CD14-positive monocyte (primary cell): ENCODE results near the gene ADORA2B. TPM values are rescaled to one million over a fixed set of nuclear protein-coding genes. Genes with fewer than 3 reads are reported as not detected.
A peak's percentile ranks its signal among the peaks of the same experiment; 100 is the strongest.

Experiments
- DNase-seq, 3 donors: peaks; one replicate each; pipeline ENCODE4 v3.0.0-alpha.2; 2011 to 2022
- H2AFZ ChIP-seq: 2 replicates; pipeline ENCODE4 v1.6.0; 2012; ENCODE audit warnings: mild to moderate bottlenecking, low read depth, low read length, inconsistent platforms; ENCODE audit not compliant: insufficient read depth, poor library complexity, severe bottlenecking
- H3K27ac ChIP-seq, 2 donors: 1 replicate in 1 of 2; 2 replicates in 1 of 2; pipeline ENCODE4 v1.5.1; 2012 to 2013; ENCODE audit warnings: low read length in 2 of 2, control low read depth in 1 of 2, inconsistent platforms in 1 of 2, low read depth in 1 of 2, mild to moderate bottlenecking in 1 of 2
- H3K27me3 ChIP-seq, 2 donors: one replicate each; pipeline versions ENCODE4 v1.6.0 to v1.6.1; 2011 to 2013; ENCODE audit warnings: low read length in 2 of 2; ENCODE audit not compliant: control insufficient read depth in 2 of 2, insufficient read depth in 2 of 2
- H3K36me3 ChIP-seq, 2 donors: replicated peaks in 1 of 2; 1 replicate in 1 of 2; 2 replicates in 1 of 2; pipeline versions ENCODE4 v1.5.1 to v1.6.1; 2012 to 2013; ENCODE audit warnings: low read length in 2 of 2, control low read depth in 1 of 2, inconsistent platforms in 1 of 2, mild to moderate bottlenecking in 1 of 2; ENCODE audit not compliant: insufficient read depth in 2 of 2, control insufficient read depth in 1 of 2
- H3K4me1 ChIP-seq, 2 donors: 1 replicate in 1 of 2; 2 replicates in 1 of 2; pipeline versions ENCODE4 v1.5.1 to v1.6.1; 2012 to 2013; ENCODE audit warnings: low read length in 2 of 2, control low read depth in 1 of 2, inconsistent platforms in 1 of 2, mild to moderate bottlenecking in 1 of 2, moderate library complexity in 1 of 2; ENCODE audit not compliant: insufficient read depth in 2 of 2, control insufficient read depth in 1 of 2
- H3K4me2 ChIP-seq: replicated peaks from 2 replicates; pipeline ENCODE3; 2012; ENCODE audit warnings: low read length, moderate library complexity, mild to moderate bottlenecking; ENCODE audit not compliant: poor library complexity, severe bottlenecking; ENCODE audit errors: extremely low read depth
- H3K4me3 ChIP-seq, 3 experiments: fragments of 200-600 bp in 1 of 3; sonication (generic) in 1 of 3; replicated peaks in 1 of 3; 1 replicate in 2 of 3; 2 replicates in 1 of 3; pipeline ENCODE4 v1.5.1; 2011 to 2013; ENCODE audit warnings: low read length in 3 of 3, mild to moderate bottlenecking in 3 of 3, control low read depth in 2 of 3, low read depth in 2 of 3, inconsistent platforms in 1 of 3, moderate library complexity in 1 of 3
- H3K79me2 ChIP-seq: 2 replicates; pipeline ENCODE4 v1.6.0; 2012; ENCODE audit warnings: mild to moderate bottlenecking, control low read depth, inconsistent platforms, low read length, moderate library complexity; ENCODE audit not compliant: insufficient read depth
- H3K9ac ChIP-seq: 2 replicates; pipeline ENCODE4 v1.6.0; 2017; ENCODE audit warnings: low read length, mild to moderate bottlenecking; ENCODE audit not compliant: insufficient read depth, poor library complexity, severe bottlenecking
- H3K9me3 ChIP-seq, 2 donors: replicated peaks in 1 of 2; 1 replicate in 1 of 2; 2 replicates in 1 of 2; pipeline versions ENCODE4 v1.5.1 to v1.6.1; 2012 to 2013; ENCODE audit warnings: low read length in 2 of 2, control low read depth in 1 of 2; ENCODE audit not compliant: control insufficient read depth in 1 of 2, insufficient read depth in 1 of 2
- H4K20me1 ChIP-seq: 2 replicates; pipeline ENCODE4 v1.6.0; 2012; ENCODE audit warnings: mild to moderate bottlenecking, low read length, control low read depth, moderate library complexity; ENCODE audit not compliant: insufficient read depth
- H3K27ac Mint-ChIP-seq, 7 donors: one replicate each; pipeline ENCODE4 v1.8.0; 2020; ENCODE audit warnings: mild to moderate bottlenecking in 7 of 7, mixed read lengths in 7 of 7, moderate library complexity in 6 of 7, inconsistent platforms in 2 of 7
- H3K27me3 Mint-ChIP-seq, 3 donors: one replicate each; pipeline ENCODE4 v1.8.0; 2021 to 2022; ENCODE audit warnings: low read depth in 3 of 3, mild to moderate bottlenecking in 3 of 3, mixed read lengths in 3 of 3, moderate library complexity in 3 of 3, inconsistent platforms in 1 of 3
- H3K36me3 Mint-ChIP-seq, 2 donors: one replicate each; pipeline ENCODE4 v1.8.0; 2020; ENCODE audit warnings: mixed read lengths in 2 of 2, inconsistent platforms in 1 of 2, mild to moderate bottlenecking in 1 of 2
- H3K4me1 Mint-ChIP-seq: one replicate; pipeline ENCODE4 v1.8.0; 2020; ENCODE audit warnings: mild to moderate bottlenecking, mixed read lengths
- H3K4me3 Mint-ChIP-seq, 2 donors: one replicate each; pipeline ENCODE4 v1.8.0; 2020; ENCODE audit warnings: mild to moderate bottlenecking in 2 of 2, mixed read lengths in 2 of 2, moderate library complexity in 1 of 2
- H3K9me3 Mint-ChIP-seq, 7 donors: one replicate each; pipeline ENCODE4 v1.8.0; 2020 to 2022; ENCODE audit warnings: mixed read lengths in 7 of 7, mild to moderate bottlenecking in 6 of 7, moderate library complexity in 6 of 7, inconsistent platforms in 2 of 7
- CTCF ChIP-seq: fragments of 200-600 bp; IDR thresholded peaks from one replicate; pipeline ENCODE4 v1.8.0; 2022; ENCODE audit warnings: antibody characterized with exemption, mild to moderate bottlenecking
- WGBS: methylation state at CpG from one replicate; pipeline ENCODE4 v1.1.5; 2013; ENCODE audit warnings: missing lambda C conversion rate; ENCODE audit not compliant: insufficient coverage; 5-methylcytosine and 5-hydroxymethylcytosine counted together
- intact Hi-C, 2 donors: fragments of 100-400 bp; cut with micrococcal nuclease; formaldehyde crosslinking; loops; one replicate each; pipeline versions ENCODE4 v1.15.0 to v1.15.1; 2023
- polyA plus RNA-seq, 3 donors: library from polyadenylated mRNA; depleted of rRNA in 1 of 3; unstranded in 2 of 3; stranded (reverse) in 1 of 3; fragments of 300-500 nt in 2 of 3; fragments of >200 nt in 1 of 3; fragmentation: Illumina TruSeq in 2 of 3; gene quantifications; 1 replicate in 2 of 3; 2 replicates in 1 of 3; pipeline ENCODE4 v1.2.3, GENCODE V29; 2012 to 2021

ADORA2B gene
- polyA plus RNA-seq, 3 donors = 2.0 to 6.4 (median 4.4) TPM

GRCh38 chr17:16005636-16006035, 60.7 kb downstream of the ADORA2B start:
- peaks cover 76 to 77% of the 10 kb centered on the region in 2 donors for H3K36me3 ChIP-seq
- no peak overlapping the region for H2AFZ ChIP-seq
- Mint-ChIP-seq H3K27me3 (peaks cover 0 to under 1% (median 0%) of the 10 kb centered on the region in 3 donors), H3K27ac (peak overlapping the region in 1 of 7 donors; percentile 17), H3K4me3 (no peak overlapping the region), H3K4me1 (peaks cover 14% of the 10 kb centered on the region), H3K9me3 (peaks cover 0 to 5% (median 0%) of the 10 kb centered on the region in 7 donors), H3K36me3 (peaks cover 76 to 77% of the 10 kb centered on the region in 2 donors)
- no peak for TF ChIP-seq CTCF
- 100% methylated on average over 1 of the region's 1 CpG for WGBS
- no peak for DNase-seq
- H3K27ac ChIP-seq = peak overlapping the region in 1 of 2 donors; percentile 4
- peaks cover 11% of the 10 kb centered on the region for H4K20me1 ChIP-seq
- H3K79me2 ChIP-seq = peaks cover 18% of the 10 kb centered on the region
- peaks cover 9 to 13% of the 10 kb centered on the region in 2 donors for H3K4me1 ChIP-seq
- no peak overlapping the region for H3K4me2 ChIP-seq
- no peak overlapping the region for H3K4me3 ChIP-seq
- H3K9me3 ChIP-seq = no peaks in the 10 kb centered on the region
- intact Hi-C loops = loop anchor here in 1 of 2 donors (1.0 kb wide), 1 partner anchor 20 kb away; no protein-coding TSS in a partner anchor
- H3K27me3 ChIP-seq = no peaks in the 10 kb centered on the region
- H3K9ac ChIP-seq = no peak overlapping the region

- TF ChIP-seq CTCF = no peak
- H2AFZ ChIP-seq = no peak overlapping the region
- peaks cover 73 to 79% of the 10 kb centered on the region in 2 donors for H3K36me3 ChIP-seq
- no peaks in the 10 kb centered on the region for H4K20me1 ChIP-seq
- H3K4me3 ChIP-seq = no peak overlapping the region
- Mint-ChIP-seq H3K9me3 (no peaks in the 10 kb centered on the region), H3K27ac (peak overlapping the region in 3 of 7 donors; percentile 5 to 42 (median 8)), H3K36me3 (peaks cover 72 to 76% of the 10 kb centered on the region in 2 donors), H3K27me3 (no peaks in the 10 kb centered on the region), H3K4me1 (peaks cover 12% of the 10 kb centered on the region), H3K4me3 (no peak overlapping the region)
- DNase-seq = no peak
- no peaks in the 10 kb centered on the region for H3K27me3 ChIP-seq
- peaks cover 3 to 16% of the 10 kb centered on the region in 2 donors for H3K4me1 ChIP-seq
- no peaks in the 10 kb centered on the region for H3K9me3 ChIP-seq
- intact Hi-C loops = no loop called here
- 83% methylated on average over 1 of the region's 3 CpGs for WGBS
- H3K4me2 ChIP-seq = no peak overlapping the region
- H3K9ac ChIP-seq = no peak overlapping the region
- peaks cover 13% of the 10 kb centered on the region for H3K79me2 ChIP-seq
- no peak overlapping the region for H3K27ac ChIP-seq
Measured at GRCh38 chr17:16007439-16007838, 62.5 kb downstream of the ADORA2B start.
